HepG2 (cell line): ENCODE results near the gene ELP5.

Experiments
- ATF6 ChIP-seq: sonication (generic); formaldehyde crosslinking; conservative IDR thresholded peaks from 2 replicates; pipeline ENCODE4 v1.4.0; 2020; ENCODE audit warnings: missing genetic modification reagents
- CTCF ChIP-seq: sonication (generic); formaldehyde crosslinking; IDR thresholded peaks from 2 replicates; pipeline ENCODE4 v1.5.0; 2020; ENCODE audit warnings: mild to moderate bottlenecking, missing genetic modification reagents, moderate library complexity
- EZH2 ChIP-seq: conservative IDR thresholded peaks from 2 replicates; pipeline ENCODE4 v1.6.1; 2012; ENCODE audit warnings: mild to moderate bottlenecking, low read depth, low read length, moderate library complexity
- HDAC6 ChIP-seq: fragments of 200-600 bp; sonication (generic); IDR thresholded peaks from 2 replicates; pipeline ENCODE4 v1.7.0; 2017; ENCODE audit warnings: mild to moderate bottlenecking, antibody characterized with exemption, low read length, low read depth
- MYC ChIP-seq: sonication (generic); formaldehyde crosslinking; IDR thresholded peaks from 2 replicates; pipeline ENCODE4 v1.9.0; 2021; ENCODE audit warnings: missing genetic modification reagents, borderline replicate concordance
- POLR2A ChIP-seq, 2 experiments: IDR thresholded peaks; 2 replicates each; pipeline ENCODE4 v1.6.1; 2011; ENCODE audit warnings: low read depth in 2 of 2, low read length in 2 of 2, mild to moderate bottlenecking in 1 of 2, moderate library complexity in 1 of 2; ENCODE audit not compliant: insufficient read depth in 1 of 2
- POLR2AphosphoS5 ChIP-seq: IDR thresholded peaks from 2 replicates; pipeline ENCODE4 v1.6.1; 2012; ENCODE audit warnings: low read depth, low read length
- TARDBP ChIP-seq: sonication (generic); formaldehyde crosslinking; IDR thresholded peaks from 2 replicates; pipeline ENCODE4 v1.8.0; 2022; ENCODE audit warnings: mild to moderate bottlenecking, missing genetic modification reagents
- ZNF318 ChIP-seq: sonication (generic); formaldehyde crosslinking; IDR thresholded peaks from 2 replicates; pipeline ENCODE4 v1.4.0; 2020; ENCODE audit warnings: mild to moderate bottlenecking, missing genetic modification reagents
- ZNF549 ChIP-seq: sonication (generic); formaldehyde crosslinking; IDR thresholded peaks from 2 replicates; pipeline ENCODE4 v1.5.0; 2020; ENCODE audit warnings: missing genetic modification reagents
- ZNF576 ChIP-seq: sonication (generic); formaldehyde crosslinking; IDR thresholded peaks from 2 replicates; pipeline ENCODE4 v1.4.0; 2020; ENCODE audit warnings: mild to moderate bottlenecking, missing genetic modification reagents
- ZNF775 ChIP-seq: sonication (generic); formaldehyde crosslinking; IDR thresholded peaks from 2 replicates; pipeline ENCODE4 v1.4.0; 2020; ENCODE audit warnings: missing genetic modification reagents, mild to moderate bottlenecking, moderate library complexity, borderline replicate concordance

- TF ChIP-seq CTCF (no peak), ZNF549 (CRISPR knock-in tag) (no peak), TARDBP (CRISPR knock-in tag) (no peak), MYC (CRISPR knock-in tag) (no peak), POLR2A (IDR thresholded peaks at IDR 0.05; ENCODE audit: insufficient read depth in 1 of 2, low read depth in 2 of 2, low read length in 2 of 2) (no peak), POLR2AphosphoS5 (no peak), HDAC6 (no peak), ZNF576 (CRISPR knock-in tag) (no peak), ZNF775 (CRISPR knock-in tag) (no peak), ZNF318 (CRISPR knock-in tag) (no peak), EZH2 (no peak), ATF6 (no peak)
Measured at GRCh38 chr17:7253082-7253481, 1.1 kb downstream of the ELP5 start.
